ENCODE measurements around the gene CYP2C18.
"Not testable (repeated sequence)": the region's sequence is repeated elsewhere in the genome, so short reads cannot be mapped to it uniquely, and the experiment has no call there.

DNA sequence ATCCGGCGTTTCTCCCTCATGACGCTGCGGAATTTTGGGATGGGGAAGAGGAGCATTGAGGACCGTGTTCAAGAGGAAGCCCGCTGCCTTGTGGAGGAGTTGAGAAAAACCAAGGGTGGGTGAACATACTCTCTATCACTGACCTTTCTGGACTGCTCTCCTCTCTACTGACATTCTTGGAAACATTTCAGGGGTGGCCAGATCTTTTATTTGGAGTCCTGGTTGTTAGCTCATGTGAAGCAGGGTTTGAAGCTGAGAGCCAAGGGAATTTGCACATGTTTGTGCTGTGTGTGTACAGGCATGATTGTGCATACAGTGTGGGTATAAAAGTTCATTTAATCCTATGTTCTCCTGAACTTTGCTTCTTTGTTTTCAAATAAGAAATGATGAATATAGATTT lies 91.9 kb downstream of the CYP2C18 start:
- TF ChIP-seq, protein P1, sequence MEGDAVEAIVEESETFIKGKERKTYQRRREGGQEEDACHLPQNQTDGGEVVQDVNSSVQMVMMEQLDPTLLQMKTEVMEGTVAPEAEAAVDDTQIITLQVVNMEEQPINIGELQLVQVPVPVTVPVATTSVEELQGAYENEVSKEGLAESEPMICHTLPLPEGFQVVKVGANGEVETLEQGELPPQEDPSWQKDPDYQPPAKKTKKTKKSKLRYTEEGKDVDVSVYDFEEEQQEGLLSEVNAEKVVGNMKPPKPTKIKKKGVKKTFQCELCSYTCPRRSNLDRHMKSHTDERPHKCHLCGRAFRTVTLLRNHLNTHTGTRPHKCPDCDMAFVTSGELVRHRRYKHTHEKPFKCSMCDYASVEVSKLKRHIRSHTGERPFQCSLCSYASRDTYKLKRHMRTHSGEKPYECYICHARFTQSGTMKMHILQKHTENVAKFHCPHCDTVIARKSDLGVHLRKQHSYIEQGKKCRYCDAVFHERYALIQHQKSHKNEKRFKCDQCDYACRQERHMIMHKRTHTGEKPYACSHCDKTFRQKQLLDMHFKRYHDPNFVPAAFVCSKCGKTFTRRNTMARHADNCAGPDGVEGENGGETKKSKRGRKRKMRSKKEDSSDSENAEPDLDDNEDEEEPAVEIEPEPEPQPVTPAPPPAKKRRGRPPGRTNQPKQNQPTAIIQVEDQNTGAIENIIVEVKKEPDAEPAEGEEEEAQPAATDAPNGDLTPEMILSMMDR (conservative IDR thresholded peaks at IDR 0.05) = not testable (repeated sequence)
- TF ChIP-seq ZFX (IDR thresholded peaks at IDR 0.05) = not testable (repeated sequence)

Measured in C4-2B (cell line).